ENCODE data around the gene KTN1. TPM values are rescaled to one million over a fixed set of nuclear protein-coding genes. Genes with fewer than 3 reads are reported as not detected.
A peak's percentile ranks its signal among the peaks of the same experiment; 100 is the strongest.

Gene KTN1, protein sequence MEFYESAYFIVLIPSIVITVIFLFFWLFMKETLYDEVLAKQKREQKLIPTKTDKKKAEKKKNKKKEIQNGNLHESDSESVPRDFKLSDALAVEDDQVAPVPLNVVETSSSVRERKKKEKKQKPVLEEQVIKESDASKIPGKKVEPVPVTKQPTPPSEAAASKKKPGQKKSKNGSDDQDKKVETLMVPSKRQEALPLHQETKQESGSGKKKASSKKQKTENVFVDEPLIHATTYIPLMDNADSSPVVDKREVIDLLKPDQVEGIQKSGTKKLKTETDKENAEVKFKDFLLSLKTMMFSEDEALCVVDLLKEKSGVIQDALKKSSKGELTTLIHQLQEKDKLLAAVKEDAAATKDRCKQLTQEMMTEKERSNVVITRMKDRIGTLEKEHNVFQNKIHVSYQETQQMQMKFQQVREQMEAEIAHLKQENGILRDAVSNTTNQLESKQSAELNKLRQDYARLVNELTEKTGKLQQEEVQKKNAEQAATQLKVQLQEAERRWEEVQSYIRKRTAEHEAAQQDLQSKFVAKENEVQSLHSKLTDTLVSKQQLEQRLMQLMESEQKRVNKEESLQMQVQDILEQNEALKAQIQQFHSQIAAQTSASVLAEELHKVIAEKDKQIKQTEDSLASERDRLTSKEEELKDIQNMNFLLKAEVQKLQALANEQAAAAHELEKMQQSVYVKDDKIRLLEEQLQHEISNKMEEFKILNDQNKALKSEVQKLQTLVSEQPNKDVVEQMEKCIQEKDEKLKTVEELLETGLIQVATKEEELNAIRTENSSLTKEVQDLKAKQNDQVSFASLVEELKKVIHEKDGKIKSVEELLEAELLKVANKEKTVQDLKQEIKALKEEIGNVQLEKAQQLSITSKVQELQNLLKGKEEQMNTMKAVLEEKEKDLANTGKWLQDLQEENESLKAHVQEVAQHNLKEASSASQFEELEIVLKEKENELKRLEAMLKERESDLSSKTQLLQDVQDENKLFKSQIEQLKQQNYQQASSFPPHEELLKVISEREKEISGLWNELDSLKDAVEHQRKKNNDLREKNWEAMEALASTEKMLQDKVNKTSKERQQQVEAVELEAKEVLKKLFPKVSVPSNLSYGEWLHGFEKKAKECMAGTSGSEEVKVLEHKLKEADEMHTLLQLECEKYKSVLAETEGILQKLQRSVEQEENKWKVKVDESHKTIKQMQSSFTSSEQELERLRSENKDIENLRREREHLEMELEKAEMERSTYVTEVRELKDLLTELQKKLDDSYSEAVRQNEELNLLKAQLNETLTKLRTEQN (N-terminal part only)
- 147 TPM for polyA plus RNA-seq (2013)

DNA sequence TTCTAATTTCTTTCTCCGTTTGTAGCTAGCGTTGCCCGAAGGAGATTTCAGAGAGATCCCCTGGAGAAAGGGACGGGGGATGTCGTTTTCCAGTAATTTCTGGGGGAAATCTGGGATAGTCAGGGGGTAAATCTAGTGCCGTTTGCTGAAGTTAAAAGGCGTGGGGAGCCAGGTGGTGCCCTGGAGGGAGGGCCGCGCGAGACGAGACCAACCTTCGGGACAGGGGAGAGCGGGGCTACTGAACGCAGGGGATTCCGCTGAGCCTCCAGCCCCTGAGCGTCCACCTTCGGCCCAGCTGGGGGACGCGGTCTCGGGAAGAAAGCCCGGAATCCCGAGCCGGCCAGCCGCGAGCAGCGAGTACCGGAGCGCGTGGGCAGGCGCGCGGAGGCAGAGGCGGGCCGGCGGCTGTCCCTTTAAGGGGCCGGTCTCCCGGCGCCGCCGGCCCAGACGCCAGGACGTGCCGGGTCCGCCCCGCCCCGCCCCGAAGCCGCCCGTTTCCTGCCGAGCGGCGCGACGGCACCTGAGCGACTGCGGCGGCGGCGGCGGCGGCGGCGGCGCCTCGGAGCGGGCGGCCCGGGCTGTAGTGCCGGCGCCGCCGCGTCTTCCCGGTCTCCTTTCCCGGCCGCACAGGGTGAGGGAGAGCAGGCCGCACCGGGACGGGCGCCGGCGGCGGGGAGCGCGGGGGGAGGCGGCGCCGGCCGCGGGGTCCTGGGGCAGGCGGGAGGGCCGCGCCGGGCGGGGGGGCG lies at the start of gene KTN1:
Gene KTN1 (plus strand): TSS at position 484 of the 746 bp plus-strand sequence. CDS start 31,842 bp downstream, outside the sequence.
- ChIA-PET CTCF (interaction anchor here (1.9 kb wide), 1 partner anchor 11 kb away, joined by 5 read pairs; no protein-coding TSS in a partner anchor), POLR2A (no interaction called here)
- peaks cover 29 to 51% (median 38%) of the 10 kb centered on the region in 4 experiments for H3K4me1 ChIP-seq (ENCODE audit: control extremely low read depth in 1 of 4, control insufficient read depth in 4 of 4, insufficient read depth in 4 of 4, low read length in 3 of 4)
- peak within 1 kb of the TSS; percentile 82 to 95 (median 90) for H3K4me3 ChIP-seq (ENCODE audit: control insufficient read depth in 1 of 7, extremely low read depth in 1 of 7, insufficient read depth in 4 of 7, low read depth in 2 of 7, low read length in 6 of 7)
- no peaks in the 10 kb centered on the region for H3K9me3 ChIP-seq (ENCODE audit: control extremely low read depth in 1 of 5, control insufficient read depth in 4 of 5, insufficient read depth in 2 of 5, low read depth in 1 of 5, low read length in 4 of 5)
- peak within 1 kb of the TSS; percentile 73 to 87 for H3K27ac ChIP-seq (ENCODE audit: insufficient read depth in 1 of 2, low read depth in 1 of 2, low read length in 2 of 2, poor library complexity in 1 of 2, severe bottlenecking in 2 of 2)
- under 1% methylated on average over 52 of the region's 96 CpGs for WGBS (ENCODE audit: insufficient coverage)
- H3K36me3 ChIP-seq (ENCODE audit: control insufficient read depth in 4 of 4, insufficient read depth in 4 of 4, low read length in 3 of 4) = peaks cover 0 to 6% (median 1%) of the 10 kb centered on the region in 4 experiments
- peak; percentile 77 to 92 (median 82) for DNase-seq
- no peaks in the 10 kb centered on the region for H3K27me3 ChIP-seq (replicated peaks in 2 of 5; ENCODE audit: control insufficient read depth in 4 of 5, insufficient read depth in 5 of 5, low read length in 4 of 5)

DNA sequence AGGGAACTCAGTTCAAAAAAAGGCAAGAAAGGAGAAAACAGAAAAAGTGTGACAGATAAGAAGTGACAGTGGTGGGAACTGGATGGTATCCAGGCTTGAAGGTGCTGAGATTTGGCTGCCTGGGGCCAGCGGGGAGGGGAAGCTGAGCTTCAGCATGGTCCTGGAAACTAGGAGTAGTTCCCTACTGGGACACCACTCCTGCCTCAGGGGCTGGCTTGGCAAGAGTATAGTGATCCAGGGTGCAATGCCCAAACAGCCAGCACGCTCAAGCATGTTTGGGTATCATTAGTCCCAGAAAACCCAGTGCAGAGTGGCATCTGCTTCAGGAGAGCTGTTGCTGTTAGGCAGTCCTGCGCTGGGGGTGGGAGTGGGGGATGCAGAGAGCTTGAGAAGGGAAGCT lies 49.5 kb upstream of the KTN1 start:
- H3K27ac ChIP-seq (ENCODE audit: insufficient read depth in 1 of 2, low read depth in 1 of 2, low read length in 2 of 2, poor library complexity in 1 of 2, severe bottlenecking in 2 of 2) = no peak overlapping the region
- no peak for DNase-seq
- POLR2A ChIA-PET = no interaction called here
- H3K4me1 ChIP-seq (ENCODE audit: control extremely low read depth in 1 of 4, control insufficient read depth in 4 of 4, insufficient read depth in 4 of 4, low read length in 3 of 4) = no peaks in the 10 kb centered on the region
- H3K4me3 ChIP-seq (ENCODE audit: control insufficient read depth in 1 of 7, extremely low read depth in 1 of 7, insufficient read depth in 4 of 7, low read depth in 2 of 7, low read length in 6 of 7) = no peak overlapping the region
- 100% methylated on average over 3 of the region's 3 CpGs for WGBS (ENCODE audit: insufficient coverage)
- H3K27me3 ChIP-seq (replicated peaks in 2 of 5; ENCODE audit: control insufficient read depth in 4 of 5, insufficient read depth in 5 of 5, low read length in 4 of 5) = no peaks in the 10 kb centered on the region
- CTCF ChIA-PET = no interaction called here
- peaks cover 0 to 1% (median 0%) of the 10 kb centered on the region in 5 experiments for H3K9me3 ChIP-seq (ENCODE audit: control extremely low read depth in 1 of 5, control insufficient read depth in 4 of 5, insufficient read depth in 2 of 5, low read depth in 1 of 5, low read length in 4 of 5)
- no peaks in the 10 kb centered on the region for H3K36me3 ChIP-seq (ENCODE audit: control insufficient read depth in 4 of 4, insufficient read depth in 4 of 4, low read length in 3 of 4)

DNA sequence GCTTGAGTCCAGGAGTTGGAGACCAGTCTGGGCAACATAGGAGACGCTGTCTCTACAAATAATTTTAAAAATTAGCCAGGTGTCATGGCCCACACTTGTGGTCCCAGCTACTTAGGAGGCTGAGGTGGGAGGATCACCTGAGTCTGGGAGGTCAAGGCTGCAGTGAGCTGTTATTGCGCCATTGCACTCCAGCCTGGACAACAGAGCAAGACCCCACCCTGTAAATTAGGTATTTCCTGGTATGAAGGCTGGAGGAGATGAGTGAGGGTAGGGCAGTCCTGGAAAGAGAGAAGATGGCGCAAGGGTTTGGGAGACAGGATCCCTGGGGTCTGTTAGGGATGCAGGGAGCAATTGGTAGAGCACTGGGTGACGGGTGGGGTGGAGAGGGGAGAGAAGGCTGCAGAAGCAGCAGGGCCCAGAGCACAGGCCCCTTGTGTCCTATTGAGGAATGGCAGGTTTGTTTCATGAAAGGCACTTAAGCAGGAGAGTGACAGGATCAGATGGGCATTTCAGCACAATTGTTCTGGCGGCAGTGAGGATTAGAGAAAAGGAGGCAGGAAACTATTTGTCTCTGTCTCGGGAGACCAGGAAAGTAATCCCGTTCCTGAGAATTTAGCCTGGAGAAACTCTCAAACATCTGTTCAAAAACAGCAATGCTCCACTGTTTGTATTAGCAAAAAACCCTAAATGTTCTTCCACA lies 47.2 kb upstream of the KTN1 start:
- peaks cover 0 to 7% (median 0%) of the 10 kb centered on the region in 5 experiments for H3K9me3 ChIP-seq (ENCODE audit: control extremely low read depth in 1 of 5, control insufficient read depth in 4 of 5, insufficient read depth in 2 of 5, low read depth in 1 of 5, low read length in 4 of 5)
- CTCF ChIA-PET = no interaction called here
- no peak overlapping the region for H3K27ac ChIP-seq (ENCODE audit: insufficient read depth in 1 of 2, low read depth in 1 of 2, low read length in 2 of 2, poor library complexity in 1 of 2, severe bottlenecking in 2 of 2)
- POLR2A ChIA-PET = no interaction called here
- no peaks in the 10 kb centered on the region for H3K36me3 ChIP-seq (ENCODE audit: control insufficient read depth in 4 of 4, insufficient read depth in 4 of 4, low read length in 3 of 4)
- H3K4me3 ChIP-seq (ENCODE audit: control insufficient read depth in 1 of 7, extremely low read depth in 1 of 7, insufficient read depth in 4 of 7, low read depth in 2 of 7, low read length in 6 of 7) = no peak overlapping the region
- DNase-seq = no peak
- H3K27me3 ChIP-seq (replicated peaks in 2 of 5; ENCODE audit: control insufficient read depth in 4 of 5, insufficient read depth in 5 of 5, low read length in 4 of 5) = no peaks in the 10 kb centered on the region
- H3K4me1 ChIP-seq (ENCODE audit: control extremely low read depth in 1 of 4, control insufficient read depth in 4 of 4, insufficient read depth in 4 of 4, low read length in 3 of 4) = no peaks in the 10 kb centered on the region
- 100% methylated on average over 5 of the region's 7 CpGs for WGBS (ENCODE audit: insufficient coverage)

DNA sequence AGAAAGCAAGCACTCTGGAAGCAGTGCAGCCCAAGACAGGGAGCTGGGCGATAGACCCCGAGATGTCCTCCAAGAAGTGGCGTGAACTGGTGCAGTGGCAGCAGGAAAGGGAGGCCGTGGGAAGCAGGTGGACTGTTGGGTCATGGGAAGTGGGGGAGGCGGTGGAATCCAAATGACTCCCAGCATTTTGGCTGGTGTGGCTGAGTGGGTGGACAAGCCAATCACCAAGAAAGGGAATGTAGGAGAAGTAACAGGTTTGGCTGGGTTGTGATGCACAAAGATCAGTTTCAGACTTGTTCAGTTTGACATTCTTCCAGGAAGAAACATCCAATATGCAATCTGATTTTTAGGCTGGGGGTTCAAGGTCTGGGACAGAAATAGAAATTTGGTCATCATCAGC lies 46.0 kb upstream of the KTN1 start:
- no peak for DNase-seq
- H3K4me3 ChIP-seq (ENCODE audit: control insufficient read depth in 1 of 7, extremely low read depth in 1 of 7, insufficient read depth in 4 of 7, low read depth in 2 of 7, low read length in 6 of 7) = no peak overlapping the region
- no peaks in the 10 kb centered on the region for H3K36me3 ChIP-seq (ENCODE audit: control insufficient read depth in 4 of 4, insufficient read depth in 4 of 4, low read length in 3 of 4)
- ChIA-PET CTCF (no interaction called here), POLR2A (no interaction called here)
- 100% methylated on average over 5 of the region's 5 CpGs for WGBS (ENCODE audit: insufficient coverage)
- H3K27ac ChIP-seq (ENCODE audit: insufficient read depth in 1 of 2, low read depth in 1 of 2, low read length in 2 of 2, poor library complexity in 1 of 2, severe bottlenecking in 2 of 2) = no peak overlapping the region
- H3K27me3 ChIP-seq (replicated peaks in 2 of 5; ENCODE audit: control insufficient read depth in 4 of 5, insufficient read depth in 5 of 5, low read length in 4 of 5) = no peaks in the 10 kb centered on the region
- no peaks in the 10 kb centered on the region for H3K4me1 ChIP-seq (ENCODE audit: control extremely low read depth in 1 of 4, control insufficient read depth in 4 of 4, insufficient read depth in 4 of 4, low read length in 3 of 4)
- H3K9me3 ChIP-seq (ENCODE audit: control extremely low read depth in 1 of 5, control insufficient read depth in 4 of 5, insufficient read depth in 2 of 5, low read depth in 1 of 5, low read length in 4 of 5) = peaks cover 0 to 7% (median 0%) of the 10 kb centered on the region in 5 experiments

DNA sequence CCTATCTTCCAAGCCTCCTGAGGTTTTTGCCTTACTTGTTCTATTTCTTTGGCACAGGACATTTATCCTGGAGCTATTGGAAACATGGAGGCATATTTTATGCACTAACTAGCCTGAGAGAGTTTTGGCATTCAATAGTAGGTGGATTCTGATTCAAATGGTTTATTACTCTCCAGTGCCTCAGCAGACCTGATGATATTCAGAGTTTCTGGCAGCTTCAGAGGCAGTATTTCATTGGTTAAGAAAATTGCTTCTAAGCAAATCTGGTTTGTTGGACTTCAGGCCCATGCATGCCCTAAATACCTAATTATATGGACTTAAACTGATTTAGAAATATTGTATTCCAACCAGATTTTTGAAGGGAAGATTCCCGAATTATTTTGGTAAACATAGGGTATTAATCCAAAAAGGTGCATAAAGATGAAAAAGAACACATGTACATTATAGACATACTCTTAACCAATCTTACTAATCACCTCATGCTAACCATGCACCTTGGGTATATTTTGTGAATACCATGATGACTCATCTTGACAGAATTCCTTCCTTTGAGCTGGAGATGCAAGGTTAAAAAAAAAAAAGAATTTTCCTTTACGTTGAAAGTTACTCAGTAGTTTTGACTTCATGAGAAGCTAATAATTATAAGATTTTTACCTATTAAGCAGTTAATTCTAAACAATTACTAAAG lies 44.3 kb upstream of the KTN1 start:
- H3K4me1 ChIP-seq (ENCODE audit: control extremely low read depth in 1 of 4, control insufficient read depth in 4 of 4, insufficient read depth in 4 of 4, low read length in 3 of 4) = no peaks in the 10 kb centered on the region
- H3K9me3 ChIP-seq (ENCODE audit: control extremely low read depth in 1 of 5, control insufficient read depth in 4 of 5, insufficient read depth in 2 of 5, low read depth in 1 of 5, low read length in 4 of 5) = peaks cover 0 to 6% (median 0%) of the 10 kb centered on the region in 5 experiments
- no peaks in the 10 kb centered on the region for H3K27me3 ChIP-seq (replicated peaks in 2 of 5; ENCODE audit: control insufficient read depth in 4 of 5, insufficient read depth in 5 of 5, low read length in 4 of 5)
- DNase-seq = no peak
- WGBS (ENCODE audit: insufficient coverage) = no CpG with 5 or more reads among the region's 2 CpGs
- no peak overlapping the region for H3K27ac ChIP-seq (ENCODE audit: insufficient read depth in 1 of 2, low read depth in 1 of 2, low read length in 2 of 2, poor library complexity in 1 of 2, severe bottlenecking in 2 of 2)
- H3K36me3 ChIP-seq (ENCODE audit: control insufficient read depth in 4 of 4, insufficient read depth in 4 of 4, low read length in 3 of 4) = no peaks in the 10 kb centered on the region
- ChIA-PET CTCF (no interaction called here), POLR2A (no interaction called here)
- no peak overlapping the region for H3K4me3 ChIP-seq (ENCODE audit: control insufficient read depth in 1 of 7, extremely low read depth in 1 of 7, insufficient read depth in 4 of 7, low read depth in 2 of 7, low read length in 6 of 7)

Data from common myeloid progenitor, CD34-positive (primary cell).